HG03469 (cell line): Measurements from ENCODE around the gene HES1.
"Not testable (repeated sequence)": the region's sequence is repeated elsewhere in the genome, so short reads cannot be mapped to it uniquely, and the experiment has no call there.

Experiments
- ATAC-seq: cut with Tn5 transposase; IDR thresholded peaks from one replicate; pipeline ENCODE4 v1.9.1; 2021; ENCODE audit warnings: mild to moderate bottlenecking, moderate library complexity, moderate number of reproducible peaks; ENCODE audit not compliant: unreplicated experiment

HES1 gene

DNA sequence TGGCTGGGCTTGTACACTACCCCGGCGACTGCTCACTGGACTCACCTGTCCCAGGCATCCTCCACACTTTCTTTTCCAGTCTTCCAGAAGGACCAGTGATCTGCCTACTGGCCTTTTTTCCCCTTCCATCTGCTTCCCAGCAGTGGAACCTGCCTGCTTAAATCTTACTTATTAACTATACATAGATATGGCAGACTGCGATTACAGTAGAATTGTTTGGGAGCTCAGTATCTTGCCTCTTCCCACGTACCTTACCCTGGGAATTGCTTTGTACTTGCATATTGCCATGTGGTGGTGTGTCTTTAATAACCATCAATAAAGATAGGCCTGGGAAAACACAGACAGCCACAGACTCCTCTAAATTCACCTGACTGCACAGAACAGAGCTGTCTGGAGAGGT lies 11.8 kb upstream of the HES1 start:
- ATAC-seq, result no peak

DNA sequence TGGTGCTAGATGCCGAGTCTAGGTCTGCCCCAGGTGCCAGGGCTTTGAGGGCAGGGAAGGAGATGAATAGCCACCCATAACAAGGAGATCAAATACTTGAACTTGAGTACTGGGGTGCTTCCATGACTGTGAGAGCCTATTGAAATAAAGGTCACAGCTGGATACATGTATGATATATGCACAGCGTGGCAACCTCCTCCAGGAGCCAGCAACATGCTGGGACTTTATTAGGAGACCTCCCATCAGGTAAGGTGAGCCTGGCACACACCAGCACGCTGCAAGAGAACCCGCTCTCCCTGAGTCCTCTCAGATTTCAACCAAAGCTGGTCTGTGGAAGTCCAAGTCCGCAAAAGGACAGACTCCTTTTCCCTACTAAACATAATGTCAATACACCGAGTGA lies 10.5 kb upstream of the HES1 start:
- ATAC-seq, result no peak

DNA sequence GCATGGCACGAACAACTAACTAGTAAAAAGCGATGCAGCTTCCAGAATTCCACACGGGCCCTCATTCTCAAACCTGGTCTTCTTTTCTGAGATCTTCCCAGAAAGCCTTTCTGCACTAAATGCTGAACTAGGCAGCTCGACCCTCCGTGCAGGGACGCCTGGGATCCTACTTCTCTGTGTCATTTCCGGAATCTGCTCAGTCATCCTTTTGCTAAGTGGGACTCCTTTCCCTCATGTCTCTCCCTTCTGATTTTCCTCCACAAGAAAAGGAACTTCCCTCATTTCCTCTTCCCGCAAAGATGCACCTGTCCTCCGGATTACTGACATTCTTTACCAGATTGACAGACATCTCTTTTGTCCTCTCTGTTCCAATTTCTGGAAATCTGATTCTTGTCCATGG lies 9.2 kb upstream of the HES1 start:
- ATAC-seq, result no peak

DNA sequence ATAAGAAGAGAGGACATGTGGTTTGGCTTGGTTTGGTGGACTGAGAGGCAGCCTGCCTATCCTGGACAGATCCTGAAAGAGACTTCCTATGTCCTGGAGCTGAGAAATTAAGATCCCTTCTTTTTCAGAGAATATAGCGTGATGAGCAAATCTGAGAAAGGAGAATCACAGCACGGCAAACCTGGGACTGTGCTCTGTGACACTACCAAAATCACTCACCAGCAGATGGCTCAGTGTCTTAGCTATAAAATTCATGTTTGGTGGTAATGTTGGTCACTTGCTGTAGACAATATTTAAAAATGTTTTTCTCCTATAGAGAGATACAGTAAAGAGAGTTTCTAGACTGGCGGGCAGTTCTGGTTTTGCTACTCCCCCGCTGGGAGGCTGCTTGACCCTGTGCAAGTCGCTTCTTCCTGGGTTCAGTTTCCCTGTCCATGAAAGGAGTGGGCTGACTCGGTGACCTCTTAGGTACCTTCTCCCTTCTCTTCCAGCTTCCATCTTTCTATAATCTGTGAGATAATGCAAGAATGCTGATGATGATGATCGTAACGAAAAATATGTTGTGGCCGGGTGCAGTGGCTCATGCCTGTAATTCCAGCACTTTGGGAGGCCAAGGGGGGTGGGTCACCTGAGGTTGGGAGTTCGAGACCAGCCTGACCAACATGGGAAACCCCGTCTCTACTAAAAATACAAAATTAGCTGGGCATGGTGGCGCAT lies 7.6 kb upstream of the HES1 start:
- no peak for ATAC-seq

DNA sequence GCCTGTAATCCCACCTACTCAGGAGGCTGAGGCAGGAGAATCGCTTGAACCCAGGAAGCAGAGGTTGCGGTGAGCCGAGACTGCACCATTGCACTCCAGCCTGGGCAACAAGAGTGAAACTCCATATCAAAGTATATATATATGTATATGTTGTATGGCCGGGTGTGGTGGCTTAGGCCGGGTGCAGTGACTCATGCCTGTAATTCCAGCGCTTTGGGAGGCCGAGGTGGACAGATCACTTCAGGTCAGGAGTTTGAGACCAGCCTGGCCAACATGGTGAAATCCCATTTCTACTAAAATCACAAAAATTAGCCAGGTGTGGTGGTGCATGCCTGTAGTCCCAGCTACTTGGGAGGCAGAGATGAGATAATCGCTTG lies 7.0 kb upstream of the HES1 start:
- ATAC-seq, result not testable (repeated sequence)

DNA sequence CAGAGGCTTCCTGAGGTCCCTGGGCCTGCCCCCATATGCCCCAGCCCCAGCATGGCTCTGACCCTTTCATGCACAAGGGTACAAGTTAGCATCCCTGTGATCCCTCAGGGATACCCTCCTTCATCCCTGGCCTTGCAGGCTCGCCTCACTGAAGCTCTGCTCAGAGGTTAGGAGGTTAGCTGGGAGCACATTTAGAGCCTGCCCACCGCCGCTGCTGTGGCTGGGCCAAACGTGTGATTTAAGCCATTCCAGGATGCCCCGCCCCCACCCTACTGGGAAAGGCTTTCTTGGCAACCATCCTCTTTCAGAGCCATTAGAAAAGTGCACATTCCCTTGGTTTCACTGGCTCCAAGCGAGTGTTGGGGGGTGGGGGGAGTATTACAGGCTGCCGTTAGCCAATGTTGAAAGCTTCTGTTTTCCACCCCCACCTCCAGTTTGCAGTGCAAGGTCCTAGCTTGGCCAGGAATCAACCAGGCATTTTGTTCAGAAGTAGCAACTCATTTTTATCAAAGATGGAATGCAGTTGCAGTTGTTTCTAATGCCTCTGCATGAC lies 6.3 kb upstream of the HES1 start:
- no peak for ATAC-seq

DNA sequence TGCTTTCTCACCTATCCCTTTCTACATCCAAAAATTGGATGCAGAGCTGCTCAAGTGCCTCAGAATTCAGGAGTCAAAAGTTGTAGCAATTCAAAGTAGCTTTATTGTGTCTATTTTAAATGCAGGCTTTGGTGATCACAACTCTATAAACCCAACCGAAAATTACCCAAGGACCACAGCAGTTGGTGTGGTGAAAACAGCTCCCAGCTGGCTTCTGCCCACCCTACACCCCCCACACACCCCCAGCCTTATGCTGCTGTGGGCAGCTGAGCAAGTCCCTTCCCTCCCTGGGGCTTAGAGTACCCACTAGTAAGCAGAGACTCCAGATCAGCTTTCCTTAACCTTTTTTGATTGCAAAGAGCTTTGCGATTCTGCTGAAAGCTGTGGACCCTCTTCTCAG lies 5.8 kb upstream of the HES1 start:
- ATAC-seq, result no peak

DNA sequence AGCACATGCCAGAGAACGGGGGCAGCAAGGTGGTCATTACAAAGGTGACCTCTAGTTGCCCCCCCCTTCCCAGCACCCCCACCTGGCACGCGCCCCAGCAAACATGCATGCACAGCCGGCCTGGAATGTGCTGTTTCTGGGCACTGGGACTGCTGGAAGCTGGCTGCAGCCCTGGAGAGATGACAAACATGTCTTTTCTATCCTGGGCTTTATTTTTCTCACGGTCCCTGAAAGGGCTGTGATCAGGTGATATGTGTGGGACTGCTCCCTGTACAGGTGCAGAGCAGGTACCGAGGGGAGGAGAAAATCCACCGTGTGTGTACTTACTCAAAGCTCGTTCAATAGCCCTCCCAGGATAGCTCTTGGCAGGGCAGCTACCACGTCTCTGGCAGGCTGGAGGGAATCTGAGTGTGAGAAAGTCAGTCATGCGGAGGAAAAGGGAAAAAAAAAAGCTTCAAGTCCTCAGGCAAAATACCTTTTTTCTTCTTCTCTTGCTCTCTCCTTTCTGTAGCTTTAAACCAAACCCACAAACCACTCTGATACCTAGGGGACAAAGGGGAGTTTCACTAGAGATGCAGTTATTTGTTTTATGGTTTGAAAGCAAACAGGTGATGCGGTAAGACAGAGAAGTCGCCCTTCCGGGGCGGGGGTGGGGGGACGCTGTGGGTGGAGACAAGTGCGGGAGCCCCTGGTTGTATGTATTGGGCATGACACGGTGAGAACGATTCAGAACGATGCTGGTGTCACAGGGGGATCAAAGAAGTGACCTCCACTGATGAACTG lies 5.0 kb upstream of the HES1 start:
- peak; percentile 36 for ATAC-seq

DNA sequence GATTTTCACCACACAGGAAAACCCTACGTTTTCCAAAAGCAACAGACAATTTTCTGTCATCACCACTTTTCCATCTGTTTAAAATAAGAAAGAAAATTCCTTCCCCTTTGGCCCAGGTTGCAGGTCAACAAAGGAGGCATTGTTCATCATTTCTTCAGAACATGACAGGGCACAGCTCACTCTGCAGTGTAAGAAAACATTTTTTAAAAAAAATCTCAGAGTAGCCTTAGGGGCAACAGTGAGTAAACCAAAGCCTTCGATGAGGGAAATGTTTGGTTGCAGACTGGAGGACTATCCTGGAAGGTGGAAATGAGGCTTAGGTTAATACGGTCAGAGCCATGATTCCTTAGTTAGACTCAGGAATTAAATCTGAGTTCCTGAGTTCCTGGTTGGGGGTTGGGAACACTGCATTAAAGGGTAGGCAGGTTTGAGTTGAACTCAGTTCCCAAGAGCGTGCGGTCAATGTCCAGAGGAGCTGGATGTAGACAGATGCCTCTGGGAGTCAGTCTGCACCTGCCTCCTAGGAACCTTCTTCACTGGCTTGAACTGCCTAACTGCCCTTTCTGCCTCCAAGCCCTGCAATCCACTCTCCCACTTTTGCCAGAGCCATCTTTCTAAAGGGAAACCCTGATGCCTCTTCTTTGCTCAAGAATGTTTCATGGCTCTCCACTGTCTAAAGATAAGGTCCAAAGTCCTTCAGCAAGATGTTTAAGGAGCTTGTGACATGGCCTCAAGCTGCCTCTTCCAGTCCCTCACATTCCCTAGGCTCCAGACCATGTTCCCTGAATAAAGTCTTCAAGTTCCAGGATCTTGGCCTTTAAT lies 3.3 kb upstream of the HES1 start:
- ATAC-seq, result no peak

DNA sequence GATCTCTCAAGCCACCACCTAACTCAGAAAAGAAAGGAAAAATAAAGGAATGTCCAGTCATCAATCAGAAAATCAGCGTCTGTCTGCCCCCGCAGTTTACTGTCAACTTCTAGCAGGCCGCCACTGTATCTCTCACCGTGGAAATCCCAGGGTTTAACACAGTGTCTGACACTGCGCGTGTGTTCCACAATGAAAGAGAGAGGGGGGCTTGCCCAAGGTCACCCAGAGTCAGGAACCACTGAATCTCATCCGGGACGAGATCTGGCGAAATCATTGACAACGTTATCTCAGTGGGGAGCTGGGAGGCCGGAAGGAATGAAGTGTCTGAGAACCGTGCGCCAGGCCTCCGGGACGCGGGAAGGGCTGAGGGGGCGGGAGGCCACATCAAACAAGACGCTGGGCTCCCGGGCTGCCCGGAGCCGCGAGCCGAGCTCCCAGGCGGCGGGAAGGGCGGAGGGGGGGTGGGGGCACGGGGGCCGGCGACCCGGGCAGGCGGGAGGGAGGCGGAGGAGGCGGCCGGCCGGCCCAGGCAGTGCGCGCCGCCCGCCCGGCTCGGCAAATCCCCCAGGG lies 2.2 kb upstream of the HES1 start:
- ATAC-seq, result no peak

DNA sequence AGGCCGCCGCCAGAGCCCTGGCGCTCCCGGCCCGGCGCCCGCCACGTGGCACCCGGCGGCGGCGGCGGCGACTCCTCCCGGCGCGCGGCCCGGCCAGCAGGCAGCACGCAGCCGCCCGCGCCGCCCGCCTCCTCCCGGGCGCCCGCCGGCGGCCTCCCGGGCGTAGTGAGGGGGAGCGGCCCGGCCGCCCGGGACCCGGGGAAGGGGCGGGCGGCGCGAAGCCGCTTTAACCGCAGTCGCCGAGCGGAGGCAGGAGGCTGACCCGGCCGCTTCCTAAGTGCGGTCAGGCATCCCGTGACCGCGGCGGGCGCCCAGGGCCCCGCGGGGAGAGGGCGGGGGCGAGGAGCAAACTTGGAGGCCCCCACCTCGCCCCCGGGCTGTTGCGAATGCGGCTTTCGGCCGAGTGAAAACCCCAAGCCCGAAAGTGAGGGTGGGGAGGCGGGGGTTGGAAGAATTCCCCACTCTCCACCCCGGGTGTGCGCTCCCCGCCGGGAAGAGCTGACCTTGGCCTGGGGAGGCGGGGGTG lies 1.7 kb upstream of the HES1 start:
- ATAC-seq, result no peak

DNA sequence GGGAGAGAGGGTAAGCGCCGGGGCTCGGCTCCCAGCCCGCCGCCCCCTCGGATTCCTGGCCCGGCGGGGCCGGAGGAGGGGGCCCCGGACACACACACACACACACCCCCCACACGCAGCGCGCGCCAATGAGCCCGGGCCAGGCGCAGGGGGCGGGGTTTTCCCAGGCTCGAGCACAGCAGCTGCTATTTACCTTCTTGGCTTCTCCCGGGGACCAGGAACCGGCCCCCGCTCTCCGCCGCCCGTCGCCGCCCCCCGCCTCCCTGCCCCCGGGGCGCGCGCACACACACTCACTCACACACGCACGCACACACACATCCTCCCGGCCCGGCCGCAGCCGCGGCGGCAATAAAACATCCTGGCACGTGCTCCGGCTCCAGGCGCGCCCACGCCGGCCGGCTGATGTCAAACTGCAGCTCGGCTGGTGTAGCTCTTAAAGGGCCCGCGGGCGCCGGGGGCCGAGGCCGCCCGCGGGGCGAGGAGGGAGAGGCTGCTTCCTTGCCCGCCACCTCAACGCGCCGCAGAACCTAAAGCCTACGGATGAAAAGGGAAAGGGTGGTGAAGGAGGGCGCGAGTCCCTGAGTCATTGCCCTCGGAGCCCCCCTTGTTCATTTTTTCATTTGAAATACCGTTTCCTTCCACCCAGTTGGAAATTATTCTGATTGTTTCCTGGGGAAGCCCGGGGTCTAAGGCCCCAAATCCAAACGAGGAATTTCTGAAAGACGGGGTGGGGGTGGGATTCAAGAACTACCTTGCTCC lies 1.0 kb upstream of the HES1 start:
- ATAC-seq, result peak; percentile 30

DNA sequence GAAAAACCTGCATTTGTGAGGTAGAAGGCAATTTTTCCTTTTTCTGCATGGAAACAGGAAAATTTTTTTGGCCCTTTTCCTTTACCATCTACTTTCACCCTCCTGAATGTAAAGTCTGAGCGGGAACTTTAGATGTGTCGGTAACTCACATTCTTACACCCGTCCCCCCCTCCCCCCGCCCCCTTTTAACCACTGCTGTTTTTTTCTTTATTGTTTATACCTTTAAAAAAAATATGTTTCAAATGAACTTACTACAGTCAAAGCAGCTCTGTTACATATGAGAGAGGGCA lies 487 bp upstream of the HES1 start:
- no peak for ATAC-seq

DNA sequence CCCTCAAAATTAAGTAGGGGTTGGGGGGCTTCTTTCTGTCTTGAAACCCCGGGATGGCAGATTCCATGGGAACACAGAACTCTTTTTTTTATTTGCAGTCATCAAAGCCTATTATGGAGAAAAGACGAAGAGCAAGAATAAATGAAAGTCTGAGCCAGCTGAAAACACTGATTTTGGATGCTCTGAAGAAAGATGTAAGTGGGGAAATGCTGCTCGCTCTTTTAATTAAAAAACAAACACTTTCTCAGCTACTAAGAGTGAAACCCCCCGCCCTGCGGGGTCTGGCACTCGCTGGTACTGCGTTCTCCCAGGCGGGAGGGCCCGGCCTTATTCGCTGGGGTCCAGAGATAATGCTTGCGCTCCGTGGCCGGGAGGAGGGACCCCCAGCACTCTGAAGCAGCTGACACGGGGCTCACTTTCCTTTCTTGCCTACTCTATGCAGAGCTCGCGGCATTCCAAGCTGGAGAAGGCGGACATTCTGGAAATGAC lies 615 bp downstream of the HES1 start:
- no peak for ATAC-seq

DNA sequence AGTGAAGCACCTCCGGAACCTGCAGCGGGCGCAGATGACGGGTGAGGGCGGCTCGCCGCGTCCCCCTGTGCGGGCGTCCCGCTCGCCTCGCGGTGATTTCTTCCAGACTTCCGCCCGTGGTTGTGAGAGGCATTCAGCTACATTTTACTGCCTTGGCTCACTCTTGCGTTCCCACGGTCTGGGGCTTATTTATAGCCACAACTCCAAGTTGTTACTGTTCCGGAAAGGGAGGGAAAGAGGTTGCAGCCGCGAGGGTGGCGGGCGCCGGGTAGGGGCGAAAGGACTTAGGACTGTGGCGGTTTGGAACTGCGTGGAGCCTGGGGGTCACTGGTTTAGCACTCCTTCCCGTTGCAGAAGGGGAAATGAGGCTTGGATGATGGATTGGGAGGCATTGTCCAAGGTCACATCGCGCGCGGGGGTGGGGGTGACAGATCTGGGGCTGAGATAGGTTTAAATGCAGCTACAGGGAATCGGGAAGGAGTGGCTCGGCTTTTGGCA lies 1.1 kb downstream of the HES1 start:
- ATAC-seq, result no peak

DNA sequence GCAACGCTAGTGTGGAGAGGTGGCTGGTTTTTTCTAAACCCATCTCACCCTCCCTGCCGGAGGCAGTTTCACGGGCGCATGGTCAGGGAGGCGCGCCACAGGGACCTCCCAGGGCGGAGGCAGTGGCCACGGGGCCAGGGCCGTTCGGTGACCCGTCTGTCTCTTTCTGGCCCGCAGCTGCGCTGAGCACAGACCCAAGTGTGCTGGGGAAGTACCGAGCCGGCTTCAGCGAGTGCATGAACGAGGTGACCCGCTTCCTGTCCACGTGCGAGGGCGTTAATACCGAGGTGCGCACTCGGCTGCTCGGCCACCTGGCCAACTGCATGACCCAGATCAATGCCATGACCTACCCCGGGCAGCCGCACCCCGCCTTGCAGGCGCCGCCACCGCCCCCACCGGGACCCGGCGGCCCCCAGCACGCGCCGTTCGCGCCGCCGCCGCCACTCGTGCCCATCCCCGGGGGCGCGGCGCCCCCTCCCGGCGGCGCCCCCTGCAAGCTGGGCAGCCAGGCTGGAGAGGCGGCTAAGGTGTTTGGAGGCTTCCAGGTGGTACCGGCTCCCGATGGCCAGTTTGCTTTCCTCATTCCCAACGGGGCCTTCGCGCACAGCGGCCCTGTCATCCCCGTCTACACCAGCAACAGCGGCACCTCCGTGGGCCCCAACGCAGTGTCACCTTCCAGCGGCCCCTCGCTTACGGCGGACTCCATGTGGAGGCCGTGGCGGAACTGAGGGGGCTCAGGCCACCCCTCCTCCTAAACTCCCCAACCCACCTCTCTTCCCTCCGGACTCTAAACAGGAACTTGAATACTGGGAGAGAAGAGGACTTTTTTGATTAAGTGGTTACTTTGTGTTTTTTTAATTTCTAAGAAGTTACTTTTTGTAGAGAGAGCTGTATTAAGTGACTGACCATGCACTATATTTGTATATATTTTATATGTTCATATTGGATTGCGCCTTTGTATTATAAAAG lies 1.8 kb downstream of the HES1 start:
- ATAC-seq, result no peak

DNA sequence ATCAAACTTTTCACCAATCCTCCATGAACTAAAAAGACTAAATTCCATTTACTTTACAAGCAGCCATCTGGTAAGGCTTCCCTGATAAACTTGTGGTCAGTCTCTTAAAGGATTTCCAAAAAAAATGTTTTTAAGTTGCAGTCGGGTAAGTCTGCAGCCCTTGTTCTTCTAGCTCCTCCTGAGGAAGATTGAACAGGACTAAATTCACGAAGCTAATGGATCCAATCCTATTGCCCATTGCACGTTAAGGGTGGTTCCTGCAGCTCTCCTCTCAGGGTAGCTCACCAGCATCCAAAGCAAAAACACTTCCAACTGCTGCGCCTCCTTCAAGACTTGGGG lies 2.8 kb downstream of the HES1 start:
- ATAC-seq, result no peak

DNA sequence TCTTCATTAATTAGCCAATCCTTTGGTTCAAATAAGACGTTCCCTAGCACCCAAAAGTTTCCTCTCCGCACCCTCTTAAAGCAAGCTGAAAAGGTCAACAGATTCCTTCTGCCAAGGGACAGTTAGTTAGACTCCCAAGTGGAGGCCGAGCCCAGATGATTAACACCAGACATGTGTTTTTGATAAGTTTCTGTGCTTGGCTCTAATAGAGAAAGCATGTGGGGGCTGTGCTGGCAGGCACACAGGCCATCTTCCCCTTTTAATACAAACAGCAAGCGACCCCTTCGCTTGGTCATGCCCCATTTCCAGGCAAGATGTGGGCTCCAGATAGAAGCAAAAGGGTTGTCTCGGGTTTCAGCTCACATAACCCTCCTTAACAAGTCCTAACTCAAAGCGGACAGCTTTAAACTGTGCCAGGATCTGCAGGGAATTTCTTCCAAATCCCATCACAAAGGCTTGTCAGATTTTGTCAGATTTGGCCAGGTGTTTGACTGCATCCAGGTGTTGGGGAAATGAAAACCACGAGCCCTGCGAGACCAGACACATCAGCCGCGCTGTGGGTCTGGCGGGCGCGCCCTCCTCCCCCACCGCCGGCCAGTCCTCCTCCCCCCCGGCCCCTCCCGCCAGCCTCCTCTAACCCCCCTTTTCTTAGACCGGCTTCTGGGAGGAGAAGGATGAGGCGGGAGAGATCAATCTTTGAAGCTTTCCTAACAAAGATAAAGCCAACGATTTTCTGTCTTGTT lies 3.3 kb downstream of the HES1 start:
- ATAC-seq, result no peak
